GM23338 (cell line): ENCODE results near the gene RIT2. TPM values are rescaled to one million over a fixed set of nuclear protein-coding genes. Genes with fewer than 3 reads are reported as not detected.

Source experiments
- polyA plus RNA-seq: library from polyadenylated mRNA; unstranded; fragments of >200 nt; fragmentation: Nextera tagmentation; extraction: Ambion mirVana; gene quantifications from 2 replicates; pipeline ENCODE4 v1.2.1, GENCODE V29; 2016
- total RNA-seq: library from RNA; depleted of rRNA; stranded (reverse); fragments of >200 nt; shearing (Covaris generic); gene quantifications from 2 replicates; pipeline ENCODE4 v1.2.3, GENCODE V29; 2014; rRNA removed

Gene RIT2
- total and polyA plus RNA-seq, 2 experiments from 2014 or later: 1.9 to 8.8 TPM

Other genes with a start within 250 kb of the RIT2 start
- 10.4 and 13.9 TPM in 2 replicates for gene SYT4, start 161.8 kb upstream of the RIT2 start, total RNA-seq
- gene SYT4, start 161.8 kb upstream of the RIT2 start, polyA plus RNA-seq: 3.1 and 3.7 TPM in 2 replicates